ENCODE measurements around the gene SDR9C7.

DNA sequence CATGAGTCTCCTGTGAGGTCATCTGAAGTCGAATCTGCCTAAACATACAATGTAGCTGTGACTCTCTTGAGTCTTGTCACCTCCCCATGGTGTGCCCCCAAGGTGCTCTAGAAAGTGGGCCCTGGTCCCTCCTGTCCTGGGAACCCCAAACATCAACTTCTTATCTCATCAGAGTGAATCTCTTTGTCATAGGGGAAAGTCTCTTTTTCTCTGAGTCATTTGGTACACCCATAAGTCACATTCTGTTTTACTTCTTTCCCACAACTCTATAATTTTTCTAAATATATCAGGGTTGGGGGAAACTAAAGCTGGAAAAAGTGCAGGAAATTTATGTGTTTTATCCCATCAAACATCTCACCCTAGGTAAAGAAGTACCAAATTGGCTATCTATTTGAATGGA is 12.9 kb downstream of the SDR9C7 start:
- TF ChIP-seq CTCF (IDR thresholded peaks at IDR 0.05) (no peak), ZFX (IDR thresholded peaks at IDR 0.05; ENCODE audit: borderline replicate concordance) (no peak)

All from 22Rv1 (cell line).